ENCODE results near the gene BPGM. TPM values are rescaled to one million over a fixed set of nuclear protein-coding genes. Genes with fewer than 3 reads are reported as not detected.

Gene BPGM
- total and polyA plus RNA-seq, 9 of the 15 experiments (the other 6 are each of a cell fraction or from before 2014, with no cell fraction given), result 14.1 to 46.1 (median 21.2) TPM

GRCh38 chr7:134676743-134677142, 30.1 kb downstream of the BPGM start (continued):
- no peak for TF ChIP-seq MEIS2 (IDR thresholded peaks at IDR 0.05; ENCODE audit: partially characterized antibody)
- no peak for TF ChIP-seq DMBX1 (CRISPR knock-in tag; IDR thresholded peaks at IDR 0.05; ENCODE audit: borderline replicate concordance)
- TF ChIP-seq MAZ (CRISPR knock-in tag; conservative IDR thresholded peaks at IDR 0.05 in 1 of 2, IDR thresholded peaks at IDR 0.05 in 1 of 2), result peak in 1 of 2 experiments; percentile 51; a peak in 1 of 4 replicates
- TF ChIP-seq TOE1 (IDR thresholded peaks at IDR 0.05; ENCODE audit: borderline replicate concordance), result no peak
- no peak for TF ChIP-seq TOE1 (CRISPR knock-in tag; IDR thresholded peaks at IDR 0.05; ENCODE audit: borderline replicate concordance, low read depth)
- TF ChIP-seq ZSCAN29 (IDR thresholded peaks at IDR 0.05), result no peak
- no peak for TF ChIP-seq KDM4B (IDR thresholded peaks at IDR 0.05; ENCODE audit: borderline replicate concordance in 2 of 2, low read depth in 1 of 2)
- peak in 1 of 2 experiments; percentile 22; a peak in 1 of 4 replicates for TF ChIP-seq FOXA3 (CRISPR knock-in tag; conservative IDR thresholded peaks at IDR 0.05 in 1 of 2, IDR thresholded peaks at IDR 0.05 in 1 of 2)
- 0 out of 2 replicates have a peak, but pooled peaks have one; percentile 38 for TF ChIP-seq LEF1 (IDR thresholded peaks at IDR 0.05)
- TF ChIP-seq NCOA2 (IDR thresholded peaks at IDR 0.05; ENCODE audit: partially characterized antibody in 2 of 2), result no peak
- no peak for TF ChIP-seq FOS (IDR thresholded peaks at IDR 0.05; ENCODE audit: extremely low read depth, insufficient read length)
- TF ChIP-seq GABPA (tag; conservative IDR thresholded peaks at IDR 0.05; ENCODE audit: low read depth), result no peak
- no peak for TF ChIP-seq ZFP91 (CRISPR knock-in tag; IDR thresholded peaks at IDR 0.05)
- TF ChIP-seq ZZZ3 (IDR thresholded peaks at IDR 0.05), result no peak
- TF ChIP-seq EGR1 (conservative IDR thresholded peaks at IDR 0.05), result no peak
- TF ChIP-seq NFIC (IDR thresholded peaks at IDR 0.05), result no peak
- TF ChIP-seq L3MBTL2 (IDR thresholded peaks at IDR 0.05), result no peak
- TF ChIP-seq ZNF507 (tag; conservative IDR thresholded peaks at IDR 0.05), result 0 out of 2 replicates have a peak, but pooled peaks have one; percentile 14
- TF ChIP-seq ARID1B (IDR thresholded peaks at IDR 0.05), result peak; percentile 87
- TF ChIP-seq TAF9B (IDR thresholded peaks at IDR 0.05; ENCODE audit: partially characterized antibody), result no peak
- no peak for TF ChIP-seq ZNF518B (CRISPR knock-in tag; IDR thresholded peaks at IDR 0.05)
- TF ChIP-seq ZNF57 (CRISPR knock-in tag; IDR thresholded peaks at IDR 0.05), result no peak
- TF ChIP-seq ZNF780A (CRISPR knock-in tag; IDR thresholded peaks at IDR 0.05), result no peak
- TF ChIP-seq SREBF2 (CRISPR knock-in tag; IDR thresholded peaks at IDR 0.05), result no peak
- TF ChIP-seq STAT5B (CRISPR knock-in tag; IDR thresholded peaks at IDR 0.05), result no peak
- TF ChIP-seq NELFE (IDR thresholded peaks at IDR 0.05; ENCODE audit: insufficient read depth, insufficient read length), result no peak
- TF ChIP-seq MCM5 (IDR thresholded peaks at IDR 0.05; ENCODE audit: low read depth), result no peak

Data from K562 (cell line).